Mucosa of descending colon (tissue), 3 donors: ENCODE results near the gene HLA-DOB. TPM values are rescaled to one million over a fixed set of nuclear protein-coding genes. Genes with fewer than 3 reads are reported as not detected.

Experiments used
- ATAC-seq: fragments of 200-7000 bp; cut with Tn5 transposase; one replicate; pipeline ENCODE4 v1.9.1; 2020; ENCODE audit warnings: mild to moderate bottlenecking, moderate library complexity
- DNase-seq, 3 donors: peaks; one replicate each; pipeline ENCODE4 v3.0.0-alpha.2; 2020
- H3K36me3 ChIP-seq: fragments of 200-600 bp; one replicate; pipeline ENCODE4 v1.8.0; 2021; ENCODE audit warnings: low read depth, mild to moderate bottlenecking
- H3K4me1 ChIP-seq: fragments of 200-600 bp; one replicate; pipeline ENCODE4 v1.8.0; 2021; ENCODE audit warnings: low read depth, mild to moderate bottlenecking
- H3K4me3 ChIP-seq: fragments of 200-600 bp; one replicate; pipeline ENCODE4 v1.8.0; 2021; ENCODE audit warnings: mild to moderate bottlenecking
- H3K9me3 ChIP-seq: fragments of 200-600 bp; one replicate; pipeline ENCODE4 v1.8.0; 2021; ENCODE audit warnings: mild to moderate bottlenecking
- intact Hi-C, 2 donors: fragments of 100-400 bp; cut with DNase I in 1 of 2; cut with micrococcal nuclease in 1 of 2; formaldehyde crosslinking; loops; one replicate each; pipeline versions ENCODE4 v1.11.0 to v1.11.1; 2022; cut with DNase I, micrococcal nuclease
- long read RNA-seq, 2 donors: library from polyadenylated mRNA; unstranded; transcript quantifications; one replicate each; pipeline ENCODE4 v2.0.0, GENCODE V29; 2019 to 2021
- total RNA-seq, 3 donors: library from RNA; stranded (reverse); fragmentation: NEBNext Ultra II Directional in 2 of 3; extraction: Animal tissue kit (Norgen Biotek cat#: 25700) in 2 of 3; gene quantifications; one replicate each; pipeline versions ENCODE4 v1.2.1 to v1.2.4, GENCODE V29; 2021 to 2023
- TF ChIP-seq, protein P1 (sequence below): fragments of 200-600 bp; IDR thresholded peaks from one replicate; pipeline ENCODE4 v1.8.0; 2022; ENCODE audit warnings: antibody characterized with exemption, mild to moderate bottlenecking
- donor health status: DM: no; HTN: no; CAD: no; lungs with moderate emphysema.
- donor health status: DM: no; HTN: no; CAD: no.
- donor health status: DM: no; HTN: yes; CAD: no.

The HLA-DOB gene
- under 1 TPM in 2 of 3 donors, not detected in 1; 0.38 to 0.87 TPM for total RNA-seq
- long read RNA-seq, donor 1, result 0 reads
- long read RNA-seq, donor 2, partial matches to known transcripts, result 0 of 2 reads
- long read RNA-seq, donor 2, other reads (novel, unspliced or antisense), result 0 of 2 reads

- intact Hi-C loops, result no loop called here
- TF ChIP-seq, protein P1, sequence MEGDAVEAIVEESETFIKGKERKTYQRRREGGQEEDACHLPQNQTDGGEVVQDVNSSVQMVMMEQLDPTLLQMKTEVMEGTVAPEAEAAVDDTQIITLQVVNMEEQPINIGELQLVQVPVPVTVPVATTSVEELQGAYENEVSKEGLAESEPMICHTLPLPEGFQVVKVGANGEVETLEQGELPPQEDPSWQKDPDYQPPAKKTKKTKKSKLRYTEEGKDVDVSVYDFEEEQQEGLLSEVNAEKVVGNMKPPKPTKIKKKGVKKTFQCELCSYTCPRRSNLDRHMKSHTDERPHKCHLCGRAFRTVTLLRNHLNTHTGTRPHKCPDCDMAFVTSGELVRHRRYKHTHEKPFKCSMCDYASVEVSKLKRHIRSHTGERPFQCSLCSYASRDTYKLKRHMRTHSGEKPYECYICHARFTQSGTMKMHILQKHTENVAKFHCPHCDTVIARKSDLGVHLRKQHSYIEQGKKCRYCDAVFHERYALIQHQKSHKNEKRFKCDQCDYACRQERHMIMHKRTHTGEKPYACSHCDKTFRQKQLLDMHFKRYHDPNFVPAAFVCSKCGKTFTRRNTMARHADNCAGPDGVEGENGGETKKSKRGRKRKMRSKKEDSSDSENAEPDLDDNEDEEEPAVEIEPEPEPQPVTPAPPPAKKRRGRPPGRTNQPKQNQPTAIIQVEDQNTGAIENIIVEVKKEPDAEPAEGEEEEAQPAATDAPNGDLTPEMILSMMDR, result no peak
- DNase-seq, result peak in 1 of 3 donors; percentile 21
- peak; percentile 83 for ATAC-seq
- H3K36me3 ChIP-seq, result no peaks in the 10 kb centered on the region
- H3K4me3 ChIP-seq, result no peak within 1 kb of the TSS
- no peaks in the 10 kb centered on the region for H3K9me3 ChIP-seq
- H3K4me1 ChIP-seq, result no peaks in the 10 kb centered on the region
Observed at GRCh38 chr6:32816746-32817204, at the start of gene HLA-DOB. HLA-DOB (minus strand) TSS chr6:32817002; CDS start chr6:32816951, 51 bp downstream.

DNA sequence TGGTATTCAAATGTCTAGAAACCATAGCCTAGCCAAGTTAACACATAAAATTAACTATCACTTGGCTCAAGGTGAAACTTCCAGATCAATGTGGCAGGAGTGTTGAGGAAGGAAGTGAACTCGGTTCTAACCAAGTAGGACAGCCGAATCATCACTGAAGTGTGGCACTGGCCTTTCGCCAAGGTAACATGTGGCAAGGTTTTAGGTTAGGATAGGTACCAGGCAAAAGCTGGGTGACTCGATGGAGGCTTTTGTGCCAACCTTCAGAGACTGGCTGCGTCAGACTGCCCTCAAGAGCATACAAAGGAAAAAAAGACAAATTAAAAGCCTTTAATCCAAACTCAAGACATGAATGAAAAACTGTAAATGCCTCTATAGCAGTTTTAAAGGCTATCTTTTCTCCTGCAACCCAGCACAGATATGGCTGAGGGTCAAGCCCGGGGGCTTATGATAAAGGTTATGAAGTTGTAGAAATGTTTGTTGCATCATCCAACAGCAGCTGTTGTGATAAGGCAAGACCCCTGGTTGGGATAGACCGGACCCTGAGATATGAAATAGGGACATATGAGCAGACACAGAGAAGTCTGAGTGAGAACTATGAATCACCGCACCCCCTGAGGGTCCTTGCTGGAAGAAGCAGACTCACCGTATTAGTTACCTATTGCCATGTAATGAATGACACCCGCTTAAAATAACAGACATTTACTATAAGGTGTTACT lies 49.1 kb upstream of the HLA-DOB start:
- intact Hi-C loops, result loop anchor here in 1 of 2 donors (5.0 kb wide), 1 partner anchor 39 kb away; no protein-coding TSS in a partner anchor
- TF ChIP-seq, protein P1, result no peak
- Histone ChIP-seq H3K36me3 (no peaks in the 10 kb centered on the region), H3K4me3 (no peak overlapping the region), H3K4me1 (no peaks in the 10 kb centered on the region), H3K9me3 (no peaks in the 10 kb centered on the region)
- no peak for DNase-seq
- no peak for ATAC-seq

DNA sequence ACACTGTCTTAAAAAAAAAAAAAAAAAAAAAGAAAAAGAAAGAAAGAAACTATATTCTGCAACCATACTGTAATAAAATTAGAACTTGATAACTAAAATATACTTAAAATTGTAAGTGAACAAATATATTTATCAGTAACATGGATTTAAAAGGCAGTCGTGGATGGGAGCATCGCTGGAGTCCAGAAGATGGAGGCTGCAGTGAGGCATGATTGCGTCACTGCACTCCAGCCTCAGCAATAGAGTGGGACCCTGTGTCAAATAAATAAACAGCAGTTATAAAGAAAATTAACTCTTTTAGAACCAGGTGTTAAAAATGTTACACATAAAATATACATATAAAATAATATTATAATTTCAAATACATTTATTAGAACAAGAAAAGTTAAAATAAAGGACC lies 45.9 kb upstream of the HLA-DOB start:
- Histone ChIP-seq H3K36me3 (no peaks in the 10 kb centered on the region), H3K4me3 (no peak overlapping the region), H3K4me1 (no peaks in the 10 kb centered on the region), H3K9me3 (no peaks in the 10 kb centered on the region)
- DNase-seq, result no peak
- ATAC-seq, result no peak
- intact Hi-C loops, result no loop called here
- TF ChIP-seq, protein P1, result no peak

- no peak for DNase-seq
- no peaks in the 10 kb centered on the region for H3K4me1 ChIP-seq
- no peak overlapping the region for H3K4me3 ChIP-seq
- TF ChIP-seq, protein P1, result no peak
- no peaks in the 10 kb centered on the region for H3K36me3 ChIP-seq
- H3K9me3 ChIP-seq, result no peaks in the 10 kb centered on the region
- ATAC-seq, result no peak
- intact Hi-C loops, result no loop called here
Observed at GRCh38 chr6:32860674-32861073, 43.9 kb upstream of the HLA-DOB start.

- intact Hi-C loops, result no loop called here
- peaks cover 4% of the 10 kb centered on the region for H3K4me1 ChIP-seq
- TF ChIP-seq, protein P1, result no peak
- H3K9me3 ChIP-seq, result no peaks in the 10 kb centered on the region
- no peak overlapping the region for H3K4me3 ChIP-seq
- DNase-seq (no peak), ATAC-seq (no peak)
- no peaks in the 10 kb centered on the region for H3K36me3 ChIP-seq
Observed at GRCh38 chr6:32858194-32858593, 41.4 kb upstream of the HLA-DOB start.
